ENCODE results near the gene CAPZB.

DNA sequence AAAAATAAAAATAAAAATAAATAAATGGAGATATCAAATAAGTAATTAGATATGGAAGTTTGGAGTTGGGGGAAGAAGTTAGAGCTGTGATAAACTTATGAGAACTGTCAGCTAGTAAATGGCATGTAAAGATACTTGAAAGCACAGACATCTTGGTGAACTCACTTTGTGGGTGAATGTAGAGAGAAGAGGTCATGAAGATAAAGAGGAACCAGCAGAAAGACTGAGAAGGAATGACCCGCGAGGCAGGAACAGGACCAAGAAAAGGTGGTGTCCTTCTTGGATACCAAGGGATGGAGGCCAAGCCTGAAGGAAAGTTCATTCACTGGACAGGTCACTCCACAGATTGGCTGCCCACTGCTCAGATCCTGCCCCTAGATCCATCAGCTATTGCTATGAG is 4.7 kb upstream of the CAPZB start:
- TF ChIP-seq CTCF (IDR thresholded peaks at IDR 0.05) = no peak
- no peak for TF ChIP-seq POLR2A (IDR thresholded peaks at IDR 0.05)
